ENCODE measurements around the gene ACER3. TPM values are rescaled to one million over a fixed set of nuclear protein-coding genes. Genes with fewer than 3 reads are reported as not detected.
A peak's percentile ranks its signal among the peaks of the same experiment; 100 is the strongest.

ACER3 gene
- total RNA-seq, 2 donors from 2014 or later, result 12.5 to 18.1 TPM

DNA sequence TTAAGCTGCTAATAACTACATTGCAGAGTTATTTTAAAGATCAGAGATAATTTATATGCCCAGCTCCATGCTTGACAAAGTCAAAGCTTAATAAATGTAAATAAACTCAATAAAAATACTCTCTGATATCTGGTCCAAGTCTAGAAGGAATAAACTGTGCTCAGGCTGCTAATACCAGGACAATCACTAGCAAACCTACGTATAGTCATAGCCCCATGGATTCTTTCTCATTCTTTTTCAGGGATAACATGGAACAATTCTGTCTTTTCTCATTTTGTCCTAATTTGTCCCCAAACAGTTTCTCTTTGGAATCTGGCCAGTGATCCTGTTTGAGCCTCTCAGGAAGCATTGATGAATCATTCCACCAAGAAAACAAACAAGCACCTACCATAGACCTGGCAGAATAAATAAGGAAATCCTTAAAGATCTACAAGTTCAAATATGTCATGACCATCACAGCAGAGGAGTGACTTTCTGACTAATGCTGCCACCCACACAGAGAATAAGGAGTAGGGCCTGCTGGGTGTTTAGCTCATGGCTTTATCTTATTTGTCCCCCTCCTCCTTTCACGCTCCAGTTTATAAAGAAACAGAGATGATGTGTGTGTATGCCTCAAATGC lies 159.4 kb downstream of the ACER3 start:
- ATAC-seq, result no peak
- intact Hi-C loops (cut with DNase I), result no loop called here
- DNase-seq, result no peak

DNA sequence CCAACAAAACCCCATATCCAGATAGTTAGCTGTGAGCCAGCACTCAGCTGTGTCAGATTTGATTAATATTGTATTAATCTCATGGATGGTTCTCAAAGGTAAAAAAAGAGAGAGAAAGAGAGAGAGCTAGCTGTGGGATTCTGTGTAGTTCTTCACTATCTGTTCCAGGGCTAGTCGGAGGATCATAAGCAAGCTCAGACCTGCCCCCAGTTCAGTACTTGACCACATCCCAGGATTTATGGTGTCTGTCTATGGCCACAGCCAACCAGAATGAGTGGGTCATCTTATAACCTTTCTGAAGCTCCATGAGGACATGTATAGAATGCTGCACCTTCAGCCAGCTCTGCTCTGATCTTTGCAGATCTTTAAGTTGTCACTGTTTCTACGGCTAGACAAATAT lies 160.0 kb downstream of the ACER3 start:
- intact Hi-C loops (cut with DNase I), result no loop called here
- ATAC-seq, result no peak
- DNase-seq, result no peak

GRCh38 chr11:77024745-77025144 lies 164.0 kb downstream of the ACER3 start:
- intact Hi-C loops (cut with DNase I), result no loop called here
- no peak for ATAC-seq
- no peak for DNase-seq

DNA sequence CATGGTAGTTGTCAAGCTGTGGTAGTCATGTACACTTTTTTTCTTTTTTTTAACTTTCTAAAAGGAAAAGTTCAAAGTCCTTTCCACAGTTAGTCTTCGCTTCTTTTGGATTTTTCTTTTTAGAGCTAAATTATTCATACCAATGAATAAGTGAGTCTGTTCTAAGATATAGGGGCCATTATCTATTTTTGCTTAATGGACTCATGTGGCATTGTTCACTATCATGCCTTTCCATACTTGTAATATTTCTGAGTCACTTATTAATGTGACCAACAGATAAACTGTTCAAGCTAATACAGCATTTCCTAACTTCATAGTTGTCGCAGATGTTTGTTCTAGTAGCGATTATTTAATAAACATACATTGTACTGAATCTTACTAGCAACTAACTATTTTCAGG lies 165.5 kb downstream of the ACER3 start:
- no peak for ATAC-seq
- intact Hi-C loops (cut with DNase I), result no loop called here
- no peak for DNase-seq

DNA sequence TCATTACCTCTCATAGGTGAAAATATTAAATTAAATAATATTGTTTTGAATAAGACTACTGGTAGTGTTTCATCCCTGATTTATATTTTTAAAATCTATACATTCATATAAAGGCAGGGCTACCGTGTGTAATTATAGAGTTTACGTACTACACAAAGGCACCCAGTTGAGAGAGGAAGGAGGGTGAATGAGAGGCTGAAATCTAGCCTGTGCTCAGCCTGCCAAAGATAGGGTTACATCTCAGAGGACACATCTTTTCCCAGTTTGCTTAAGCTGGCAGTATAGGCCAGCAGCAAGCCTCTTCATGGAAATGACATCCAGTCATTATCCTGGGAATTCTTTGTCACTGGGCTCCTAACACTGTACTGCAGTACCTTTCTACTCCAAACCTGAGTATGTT lies 166.0 kb downstream of the ACER3 start:
- DNase-seq, result no peak
- ATAC-seq, result peak in 1 of 2 donors; percentile 44
- intact Hi-C loops (cut with DNase I), result no loop called here

DNA sequence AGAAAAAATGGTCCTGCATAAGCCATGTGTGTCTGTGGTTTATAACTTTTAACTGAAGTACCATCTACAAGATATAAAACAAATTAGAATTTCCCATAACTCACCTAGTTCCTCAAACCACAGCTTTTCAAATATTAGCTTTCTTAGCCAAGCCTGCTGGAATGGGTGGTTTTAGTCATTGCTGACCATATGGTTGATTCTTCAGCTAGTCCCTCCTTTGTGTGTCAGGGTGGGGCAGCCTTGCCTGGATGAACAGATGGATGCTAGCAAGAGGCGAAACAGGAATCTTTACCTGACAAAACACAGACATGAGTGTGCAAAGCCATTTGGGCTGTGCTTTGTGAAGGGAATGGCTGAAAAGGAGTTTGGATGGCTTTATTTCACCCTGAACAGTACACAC lies 166.6 kb downstream of the ACER3 start:
- intact Hi-C loops (cut with DNase I), result no loop called here
- DNase-seq (no peak), ATAC-seq (no peak)

GRCh38 chr11:77029829-77030228 lies 169.1 kb downstream of the ACER3 start:
- DNase-seq (no peak), ATAC-seq (no peak)
- intact Hi-C loops (cut with DNase I), result no loop called here

DNA sequence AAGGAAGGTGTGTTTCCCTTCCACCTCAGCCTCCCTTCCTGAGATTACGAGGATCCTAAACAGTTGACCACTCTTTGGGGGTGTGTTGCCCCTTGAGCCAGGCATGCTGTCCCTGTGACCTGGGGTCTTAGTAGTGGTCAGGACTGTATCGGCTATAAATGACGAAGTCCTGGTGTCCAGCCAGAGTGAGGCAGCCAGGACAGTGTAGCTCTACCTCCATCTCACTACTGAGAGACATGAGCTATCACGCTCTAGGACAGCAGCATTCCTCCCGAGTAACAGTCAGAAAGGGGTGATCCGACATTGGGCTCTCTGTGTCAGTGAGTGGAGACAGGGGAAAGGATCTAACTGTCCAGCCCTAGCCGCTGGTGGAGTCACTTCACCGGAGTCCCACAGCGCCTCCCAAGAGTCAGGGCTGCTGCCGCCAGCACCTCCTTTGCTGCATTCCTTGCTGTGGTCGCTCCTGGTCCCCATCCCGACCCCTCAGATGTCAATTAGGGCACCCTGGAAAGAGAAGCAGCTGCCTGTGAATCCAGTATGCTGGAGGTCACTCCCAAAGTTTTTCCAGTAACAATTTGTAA lies 170.2 kb downstream of the ACER3 start:
- ATAC-seq, result no peak
- DNase-seq, result no peak
- intact Hi-C loops (cut with DNase I), result no loop called here

DNA sequence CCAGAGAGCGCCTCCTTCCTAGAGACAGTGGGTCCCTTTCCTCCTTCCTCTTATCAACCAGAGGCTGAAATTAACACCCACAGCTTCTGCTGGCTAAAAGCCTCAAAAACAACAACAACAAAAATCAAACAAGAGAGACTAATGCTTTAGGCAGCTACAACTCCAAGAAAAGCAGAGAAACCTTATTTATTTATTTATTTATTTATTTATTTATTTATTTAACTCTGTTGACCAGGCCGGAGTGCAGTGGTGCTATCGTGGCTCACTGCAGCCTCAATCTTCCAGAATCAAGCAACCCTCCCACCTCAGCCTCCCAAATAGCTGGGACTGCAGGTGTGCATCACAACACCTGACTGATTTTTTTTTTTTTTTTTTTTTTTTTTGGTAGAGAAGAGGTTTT lies 170.9 kb downstream of the ACER3 start:
- DNase-seq (no peak), ATAC-seq (no peak)
- intact Hi-C loops (cut with DNase I), result no loop called here

DNA sequence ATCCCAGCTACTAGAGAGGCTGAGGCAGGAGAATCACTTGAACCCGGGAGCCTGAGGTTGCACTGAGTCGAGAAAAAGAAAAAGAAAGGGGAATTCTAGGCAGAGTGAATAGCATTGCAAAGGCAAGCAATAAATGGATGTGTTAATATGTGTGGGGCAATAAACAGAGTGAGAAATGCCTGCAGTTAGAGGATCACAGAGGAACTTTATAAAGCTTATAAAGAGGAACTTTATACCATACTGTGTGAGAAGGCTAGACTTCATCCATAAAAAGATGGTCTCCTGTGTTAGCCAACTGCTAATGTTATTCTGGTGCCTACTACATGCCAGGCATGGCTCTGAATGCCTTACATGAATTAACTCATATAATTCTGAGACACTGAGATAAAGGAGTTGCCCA lies 174.3 kb downstream of the ACER3 start:
- intact Hi-C loops (cut with DNase I), result no loop called here
- no peak for DNase-seq
- no peak for ATAC-seq

- intact Hi-C loops (cut with DNase I), result no loop called here
- DNase-seq, result no peak
- ATAC-seq, result no peak
Measured at GRCh38 chr11:77035580-77035979, 174.9 kb downstream of the ACER3 start.

DNA sequence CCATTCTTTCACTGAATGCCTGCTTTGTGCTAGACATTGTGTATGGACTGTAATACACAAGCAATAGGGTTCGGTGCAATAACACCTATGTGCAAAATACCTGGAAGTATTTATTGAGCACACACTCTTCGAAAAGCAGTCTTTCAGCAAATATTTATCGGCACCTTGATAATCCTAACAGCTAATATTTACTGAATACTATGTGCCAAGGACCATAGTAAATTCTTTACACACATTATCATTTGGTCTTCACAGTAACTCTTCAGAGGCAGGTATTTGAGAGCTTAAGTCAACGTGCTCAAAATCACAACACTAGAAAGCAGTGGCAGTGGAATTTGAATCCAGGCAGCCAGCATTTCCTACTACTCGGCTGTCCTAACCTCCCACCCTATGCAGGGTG lies 175.7 kb downstream of the ACER3 start:
- ATAC-seq, result no peak
- intact Hi-C loops (cut with DNase I), result no loop called here

DNA sequence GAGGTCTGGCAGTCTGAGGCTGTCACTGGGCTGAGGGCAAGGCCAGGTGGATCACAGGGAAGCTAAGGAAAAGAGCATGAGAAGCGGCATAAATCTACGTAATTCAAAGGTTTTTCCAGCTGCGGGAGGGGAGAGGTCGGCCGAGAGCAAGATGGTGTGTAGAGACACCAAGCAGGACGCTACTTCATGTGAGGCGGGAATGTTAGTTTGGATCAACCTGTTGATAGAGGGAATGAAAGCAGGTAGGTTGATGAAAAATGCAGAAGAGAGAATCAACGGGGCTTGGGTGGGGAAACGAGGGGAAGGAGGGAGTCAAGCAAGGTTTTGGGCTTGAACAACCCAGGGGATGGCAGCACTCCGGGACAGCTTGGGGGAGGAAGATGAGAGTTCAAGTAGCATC lies 176.3 kb downstream of the ACER3 start:
- DNase-seq, result no peak
- intact Hi-C loops (cut with DNase I), result no loop called here
- no peak for ATAC-seq

More for the DNA sequence above, 175.7 kb downstream of the ACER3 start:
- no peak for DNase-seq

DNA sequence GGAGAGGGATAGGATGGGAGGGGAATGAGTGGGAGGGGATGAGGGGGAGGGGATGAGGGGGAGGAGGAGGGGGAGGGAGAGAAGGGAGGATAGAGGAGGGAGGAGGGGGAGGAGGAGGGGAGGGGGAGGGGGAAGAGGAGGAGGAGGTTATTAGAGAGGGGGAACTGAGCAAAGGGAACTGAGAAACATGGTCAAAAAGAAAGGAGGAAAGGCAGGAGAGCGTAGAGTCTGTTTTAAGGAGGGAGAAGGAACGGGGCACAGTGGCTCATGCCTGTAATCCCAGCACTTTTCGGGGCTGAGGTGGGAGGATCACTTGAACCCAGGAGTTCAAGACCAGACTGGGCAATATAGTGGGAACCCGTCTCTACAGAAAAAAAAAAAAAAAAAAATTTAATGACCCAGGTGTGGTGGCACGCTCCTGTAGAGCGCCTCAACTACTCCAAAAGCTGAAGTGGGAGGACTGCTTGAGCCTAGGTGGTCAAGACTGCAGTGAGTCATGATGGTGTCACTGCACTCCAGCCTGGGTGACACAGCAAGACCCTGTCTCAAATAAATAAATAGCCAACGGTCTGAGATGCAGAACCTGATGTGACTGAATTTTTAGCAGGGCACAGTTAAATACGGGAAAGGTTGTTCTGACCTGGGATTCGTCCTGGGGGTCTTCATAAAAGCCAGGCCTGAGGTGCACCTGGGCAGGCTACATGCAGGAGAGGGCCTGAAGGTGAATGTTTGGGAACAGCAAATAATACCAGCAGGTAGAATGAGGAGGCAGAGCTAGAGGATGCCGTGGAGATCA lies 177.5 kb downstream of the ACER3 start:
- no peak for ATAC-seq
- intact Hi-C loops (cut with DNase I), result no loop called here
- DNase-seq, result no peak

GRCh38 chr11:77038825-77039326 lies 178.2 kb downstream of the ACER3 start:
- intact Hi-C loops (cut with DNase I), result no loop called here
- DNase-seq (no peak), ATAC-seq (no peak)

DNA sequence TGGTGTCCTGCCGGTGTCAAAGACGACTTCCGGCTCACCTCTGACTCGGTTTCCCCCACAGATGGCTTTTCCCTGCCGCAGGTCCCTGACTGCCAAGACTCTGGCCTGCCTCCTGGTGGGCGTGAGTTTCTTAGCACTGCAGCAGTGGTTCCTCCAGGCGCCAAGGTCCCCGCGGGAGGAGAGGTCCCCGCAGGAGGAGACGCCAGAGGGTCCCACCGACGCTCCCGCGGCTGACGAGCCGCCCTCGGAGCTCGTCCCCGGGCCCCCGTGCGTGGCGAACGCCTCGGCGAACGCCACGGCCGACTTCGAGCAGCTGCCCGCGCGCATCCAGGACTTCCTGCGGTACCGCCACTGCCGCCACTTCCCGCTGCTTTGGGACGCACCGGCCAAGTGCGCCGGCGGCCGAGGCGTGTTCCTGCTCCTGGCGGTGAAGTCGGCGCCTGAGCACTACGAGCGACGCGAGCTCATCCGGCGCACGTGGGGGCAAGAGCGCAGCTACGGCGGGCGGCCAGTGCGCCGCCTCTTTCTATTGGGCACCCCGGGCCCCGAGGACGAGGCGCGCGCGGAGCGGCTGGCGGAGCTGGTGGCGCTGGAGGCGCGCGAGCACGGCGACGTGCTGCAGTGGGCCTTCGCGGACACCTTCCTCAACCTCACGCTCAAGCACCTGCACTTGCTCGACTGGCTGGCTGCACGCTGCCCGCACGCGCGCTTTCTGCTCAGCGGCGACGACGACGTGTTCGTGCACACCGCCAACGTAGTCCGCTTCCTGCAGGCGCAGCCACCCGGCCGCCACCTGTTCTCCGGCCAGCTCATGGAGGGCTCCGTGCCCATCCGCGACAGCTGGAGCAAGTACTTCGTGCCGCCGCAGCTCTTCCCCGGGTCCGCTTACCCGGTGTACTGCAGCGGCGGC lies 179.0 kb downstream of the ACER3 start:
- intact Hi-C loops (cut with DNase I), result no loop called here
- ATAC-seq (peak; percentile 41 to 55), DNase-seq (no peak)

GRCh38 chr11:77040401-77040777 lies 179.7 kb downstream of the ACER3 start:
- intact Hi-C loops (cut with DNase I), result no loop called here
- no peak for DNase-seq
- no peak for ATAC-seq

DNA sequence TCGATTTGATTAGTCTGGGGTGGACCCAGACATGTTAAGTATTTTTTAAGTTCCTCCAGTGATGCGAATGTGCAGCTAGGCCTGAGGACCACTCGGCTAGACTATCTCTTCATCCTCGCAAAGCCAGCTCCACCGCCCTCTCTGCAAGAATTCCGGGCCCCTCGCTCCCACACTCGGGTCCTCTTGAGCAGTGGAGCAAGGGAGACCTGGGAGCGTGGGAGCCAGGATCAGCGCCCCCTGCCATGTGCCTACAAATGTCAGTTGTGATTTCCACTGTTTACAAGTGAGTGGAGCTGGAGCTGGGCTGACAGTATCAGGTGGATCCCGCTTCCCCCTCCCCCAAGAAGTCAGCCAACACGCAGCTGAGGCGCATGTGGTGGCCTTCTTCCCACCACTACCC lies 180.2 kb downstream of the ACER3 start:
- ATAC-seq, result no peak
- intact Hi-C loops (cut with DNase I), result no loop called here

DNA sequence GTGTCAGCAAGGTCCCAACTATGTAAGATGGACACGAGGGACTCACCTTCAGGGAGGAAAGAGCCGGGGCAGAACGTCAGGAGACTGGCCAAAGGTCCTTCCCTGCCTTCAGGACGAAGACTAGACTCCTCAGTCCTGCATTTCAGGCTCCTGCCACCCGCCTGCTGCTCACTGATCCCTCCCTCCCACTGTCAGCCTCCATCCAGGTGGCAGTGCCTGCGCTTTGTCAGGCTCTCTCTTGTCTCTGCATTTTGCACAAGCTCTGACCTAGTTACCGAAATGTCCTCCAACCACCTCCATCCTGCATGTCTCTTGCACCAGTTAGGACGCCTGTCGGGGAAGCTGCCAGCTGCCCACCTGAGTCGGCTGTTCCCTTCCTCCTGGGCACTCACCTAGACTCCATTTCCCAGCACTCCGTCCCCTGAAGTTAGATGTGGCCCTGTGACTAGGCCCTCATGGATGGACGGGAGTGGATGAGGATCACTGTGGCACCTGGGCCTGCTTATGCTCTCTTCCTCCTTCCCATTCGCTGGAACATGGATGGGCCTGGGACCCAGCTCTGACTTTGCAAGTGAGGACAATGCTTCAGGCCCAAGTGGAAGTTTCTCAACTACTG lies 181.5 kb downstream of the ACER3 start:
- no peak for DNase-seq
- intact Hi-C loops (cut with DNase I), result no loop called here
- ATAC-seq, result no peak

More for the DNA sequence above, 180.2 kb downstream of the ACER3 start:
- no peak for DNase-seq
